AG04450 (cell line): ENCODE results near the gene DGKA. TPM values are rescaled to one million over a fixed set of nuclear protein-coding genes. Genes with fewer than 3 reads are reported as not detected.

Experiments
- CTCF ChIA-PET: fragments of 300-600, 350-600 bp; formaldehyde crosslinking; extraction: SDS; loops from one replicate; lab custom pipeline; 2022; ENCODE audit warnings: antibody characterized with exemption, inconsistent platforms; lab: Charles Lee
- POLR2A ChIA-PET: fragments of 350-600 bp; formaldehyde crosslinking; extraction: SDS; loops from one replicate; lab custom pipeline; 2021; ENCODE audit warnings: antibody characterized with exemption, inconsistent platforms; lab: Yijun Ruan, JAX
- DNase-seq: peaks from one replicate; pipeline ENCODE4 v3.0.0-alpha.2; 2011; ENCODE audit warnings: low read depth, low spot score
- H3K27ac ChIP-seq: one replicate; pipeline ENCODE4 v1.5.1; 2012; ENCODE audit warnings: low read depth, low read length, control low read depth
- H3K27me3 ChIP-seq: one replicate; pipeline ENCODE4 v1.6.0; 2012; ENCODE audit warnings: low read length; ENCODE audit not compliant: control insufficient read depth, insufficient read depth
- H3K4me3 ChIP-seq: 2 replicates; pipeline ENCODE4 v1.5.1; 2011; ENCODE audit warnings: mild to moderate bottlenecking, low read depth, low read length, control low read depth
- H3K9me3 ChIP-seq: 2 replicates; pipeline ENCODE4 v1.5.1; 2012; ENCODE audit warnings: low read length; ENCODE audit not compliant: control insufficient read depth, insufficient read depth
- CTCF ChIP-seq: IDR thresholded peaks from 2 replicates; pipeline ENCODE4 v1.5.1; 2011; ENCODE audit warnings: low read depth, low read length, control low read depth, inconsistent platforms
- polyA plus RNA-seq: library from polyadenylated mRNA; depleted of rRNA; stranded (reverse); fragments of >200 nt; gene quantifications from 2 replicates; pipeline ENCODE4 v1.2.3, GENCODE V29; 2011

DGKA gene
- polyA plus RNA-seq, 1 experiment: 53.6 TPM

- DNase-seq: no peak
- H3K27ac ChIP-seq: no peak overlapping the region
- ChIA-PET POLR2A (interaction anchor here (0.6 to 1.0 kb wide), 2 partner anchors 87 to 110 kb away, joined by 3 read pairs; no protein-coding TSS in a partner anchor), CTCF (interaction anchor here (0.6 to 2.2 kb wide), 4 partner anchors 19 to 196 kb away, joined by 3 to 16 read pairs (median 3); no protein-coding TSS in a partner anchor)
- no peak overlapping the region for H3K4me3 ChIP-seq
- TF ChIP-seq CTCF: no peak
- no peaks in the 10 kb centered on the region for H3K27me3 ChIP-seq
- H3K9me3 ChIP-seq: no peaks in the 10 kb centered on the region
These were observed 3.1 kb downstream of the DGKA start for GRCh38 chr12:55933799-55934742.

GRCh38 chr12:55934773-55935172 is 3.8 kb downstream of the DGKA start:
- POLR2A ChIA-PET: no interaction called here
- no peaks in the 10 kb centered on the region for H3K27me3 ChIP-seq
- DNase-seq: no peak
- CTCF ChIA-PET: interaction anchor here (0.6 to 2.2 kb wide), 4 partner anchors 20 to 197 kb away, joined by 3 to 16 read pairs (median 7); no protein-coding TSS in a partner anchor
- no peak overlapping the region for H3K4me3 ChIP-seq
- TF ChIP-seq CTCF: no peak
- no peak overlapping the region for H3K27ac ChIP-seq
- H3K9me3 ChIP-seq: no peaks in the 10 kb centered on the region

GRCh38 chr12:55935738-55936151 is 4.8 kb downstream of the DGKA start:
- ChIA-PET CTCF (interaction anchor here (0.7 to 1.5 kb wide), 3 partner anchors 9 to 198 kb away, joined by 3 to 11 read pairs (median 4); no protein-coding TSS in a partner anchor), POLR2A (interaction anchor here (0.6 to 1.8 kb wide), 2 partner anchors 70 to 118 kb away, joined by 5 to 9 read pairs; partner anchors contain the start of genes ORMDL2 and SARNP)
- H3K9me3 ChIP-seq: no peaks in the 10 kb centered on the region
- no peaks in the 10 kb centered on the region for H3K27me3 ChIP-seq
- no peak overlapping the region for H3K27ac ChIP-seq
- H3K4me3 ChIP-seq: peak overlapping the region; percentile 27; the same call in 1 of the 2 replicates
- DNase-seq: no peak
- no peak for TF ChIP-seq CTCF

GRCh38 chr12:55937981-55938380 is 7.0 kb downstream of the DGKA start:
- ChIA-PET CTCF (interaction anchor here (0.7 to 4.3 kb wide), 3 partner anchors 10 to 199 kb away, joined by 3 to 93 read pairs (median 4); partner anchors contain the start of gene PYM1), POLR2A (interaction anchor here (0.7 kb wide), 1 partner anchor 194 kb away, joined by 3 read pairs; no protein-coding TSS in a partner anchor)
- Histone ChIP-seq H3K4me3 (no peak overlapping the region), H3K27me3 (no peaks in the 10 kb centered on the region), H3K27ac (no peak overlapping the region), H3K9me3 (no peaks in the 10 kb centered on the region)
- TF ChIP-seq CTCF: no peak
- no peak for DNase-seq
